Body of pancreas (tissue), 4 donors: ENCODE measurements around the gene ZCCHC2.

Experiments
- CTCF ChIP-seq, 7 experiments: fragments of 450-650 bp in 4 of 7; fragments of 200-600 bp in 3 of 7; sonication (generic) in 3 of 7; IDR thresholded peaks; one replicate each; pipeline ENCODE4 v1.5.1; 2016 to 2019; ENCODE audit warnings: antibody characterized with exemption in 7 of 7
- POLR2A ChIP-seq, 3 donors: fragments of 450-650 bp; IDR thresholded peaks; one replicate each; pipeline ENCODE4 v1.6.1; 2016; ENCODE audit warnings: antibody characterized with exemption in 3 of 3, mild to moderate bottlenecking in 2 of 3

DNA sequence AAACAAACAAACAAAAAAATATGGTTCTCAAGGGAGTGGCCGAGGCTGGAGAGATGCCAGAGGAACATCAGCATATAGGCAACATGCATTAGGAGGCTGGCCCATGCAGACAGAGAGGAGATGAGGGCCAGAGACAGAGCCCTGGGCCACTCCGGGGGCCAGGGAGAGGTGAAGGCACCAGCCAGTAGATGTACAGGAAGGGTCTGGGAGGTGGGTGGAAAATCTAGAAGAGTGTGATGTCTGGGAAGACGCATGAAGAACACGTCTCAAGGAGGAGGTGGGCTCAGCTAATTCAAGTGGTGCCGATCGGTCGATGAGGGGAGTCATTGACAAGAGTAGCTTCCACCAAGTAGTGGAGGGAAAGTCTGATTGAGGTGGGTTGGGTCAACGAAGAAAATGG, 79.9 kb downstream of the ZCCHC2 start:
- TF ChIP-seq CTCF (IDR thresholded peaks at IDR 0.05): no peak
- TF ChIP-seq POLR2A (IDR thresholded peaks at IDR 0.05): no peak
